Ovary (tissue), 3 donors: ENCODE data around the gene RASSF5.

ENCODE experiments used
- CTCF ChIP-seq, 3 donors: fragments of 450-650 bp in 2 of 3; fragments of 200-600 bp in 1 of 3; IDR thresholded peaks; one replicate each; pipeline versions ENCODE4 v1.5.1 to v1.8.0; 2016 to 2022; ENCODE audit warnings: antibody characterized with exemption in 3 of 3, mild to moderate bottlenecking in 1 of 3
- EP300 ChIP-seq: sonication (generic); formaldehyde crosslinking; IDR thresholded peaks from one replicate; pipeline ENCODE4 v1.6.1; 2017; ENCODE audit warnings: antibody characterized with exemption
- POLR2A ChIP-seq: fragments of 450-650 bp; IDR thresholded peaks from one replicate; pipeline ENCODE4 v1.6.1; 2017; ENCODE audit warnings: antibody characterized with exemption, mild to moderate bottlenecking, moderate library complexity
- donor health status: DM: no; HTN: no; CAD: no.

- no peak for TF ChIP-seq CTCF (IDR thresholded peaks at IDR 0.05)
- no peak for TF ChIP-seq EP300
- TF ChIP-seq POLR2A = no peak
Observed at GRCh38 chr1:206578068-206578977, 71.0 kb downstream of the RASSF5 start.
